Measurements from ENCODE around the gene KIAA0232.
"Not testable (repeated sequence)": the region's sequence is repeated elsewhere in the genome, so short reads cannot be mapped to it uniquely, and the experiment has no call there.

Gene KIAA0232

DNA sequence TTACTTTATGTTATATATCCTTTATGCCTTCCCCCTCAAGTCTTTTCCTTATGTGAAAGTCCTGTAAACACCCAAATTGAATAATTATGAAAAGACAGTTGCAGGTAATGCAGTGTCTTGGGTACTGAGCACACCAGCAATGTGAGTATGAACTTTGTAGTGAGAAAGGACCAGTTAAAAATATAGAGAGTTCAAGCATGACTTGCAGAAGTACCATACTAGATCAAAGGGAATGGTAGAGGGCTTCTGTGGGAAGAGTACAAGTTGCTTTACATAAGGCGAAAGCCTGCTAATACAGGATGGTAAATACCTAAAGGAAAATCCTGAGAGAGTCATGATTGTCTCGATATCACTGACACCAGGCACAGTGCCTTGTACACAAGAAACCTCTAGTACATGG lies 25.7 kb downstream of the KIAA0232 start:
- DNase-seq (ENCODE audit: low read depth in 2 of 2): no peak

DNA sequence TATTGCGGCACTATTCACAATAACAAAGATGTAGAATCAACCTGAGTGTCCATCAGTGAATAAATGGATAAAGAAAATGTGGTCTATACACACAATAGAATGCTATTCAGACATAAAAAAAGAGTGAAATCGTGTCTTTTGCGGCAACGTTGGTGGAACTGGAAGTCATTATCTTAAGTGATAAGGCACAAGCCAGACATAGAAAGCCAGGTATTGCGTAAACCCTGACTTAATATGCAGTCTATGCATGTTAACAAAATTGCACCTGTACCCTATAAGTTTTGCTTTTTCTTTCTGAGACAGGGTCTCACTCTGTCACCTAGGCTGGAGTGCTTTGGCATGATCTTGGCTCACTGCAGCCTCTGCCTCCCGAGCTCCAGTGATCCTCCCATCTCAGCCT lies 28.6 kb downstream of the KIAA0232 start:
- no peak for DNase-seq (ENCODE audit: low read depth in 2 of 2)

DNA sequence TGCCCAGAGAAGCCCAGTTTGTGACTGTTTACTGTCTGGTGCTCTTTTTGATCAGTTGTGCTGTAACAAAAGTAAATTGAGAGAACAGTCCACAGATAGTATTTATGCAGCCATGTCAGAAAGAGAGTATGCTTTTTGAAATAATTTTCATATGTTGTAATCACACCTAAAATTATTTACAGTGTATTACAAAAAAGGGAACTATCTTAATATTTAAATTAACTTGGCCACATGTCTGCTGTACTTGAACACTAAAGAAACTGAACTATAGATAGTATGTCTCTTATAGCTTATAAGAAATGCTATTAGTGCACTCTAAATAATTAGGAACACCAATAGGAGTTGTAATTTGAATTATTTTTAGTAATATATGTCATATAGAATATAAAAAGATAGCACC lies 30.2 kb downstream of the KIAA0232 start:
- no peak for DNase-seq (ENCODE audit: low read depth in 2 of 2)

DNA sequence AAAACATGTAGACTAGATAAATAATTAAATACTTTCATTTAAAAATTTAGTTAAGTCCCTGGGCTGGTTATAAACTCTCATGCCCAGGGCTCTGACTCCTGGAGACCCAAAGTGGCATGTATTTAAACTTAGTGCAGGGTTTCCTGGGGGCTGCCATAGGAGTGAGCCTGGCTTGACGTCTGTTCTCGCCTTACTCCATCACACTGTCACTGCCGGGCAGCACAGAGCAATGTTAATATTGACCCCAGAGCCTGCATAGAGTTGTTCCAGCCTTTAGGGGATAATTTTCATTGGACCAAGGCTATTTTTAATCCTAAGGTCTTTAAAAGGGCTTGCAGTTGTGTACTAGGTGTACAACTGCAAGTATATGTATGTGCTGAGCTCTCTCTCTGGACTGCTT lies 31.2 kb downstream of the KIAA0232 start:
- no peak for DNase-seq (ENCODE audit: low read depth in 2 of 2)

DNA sequence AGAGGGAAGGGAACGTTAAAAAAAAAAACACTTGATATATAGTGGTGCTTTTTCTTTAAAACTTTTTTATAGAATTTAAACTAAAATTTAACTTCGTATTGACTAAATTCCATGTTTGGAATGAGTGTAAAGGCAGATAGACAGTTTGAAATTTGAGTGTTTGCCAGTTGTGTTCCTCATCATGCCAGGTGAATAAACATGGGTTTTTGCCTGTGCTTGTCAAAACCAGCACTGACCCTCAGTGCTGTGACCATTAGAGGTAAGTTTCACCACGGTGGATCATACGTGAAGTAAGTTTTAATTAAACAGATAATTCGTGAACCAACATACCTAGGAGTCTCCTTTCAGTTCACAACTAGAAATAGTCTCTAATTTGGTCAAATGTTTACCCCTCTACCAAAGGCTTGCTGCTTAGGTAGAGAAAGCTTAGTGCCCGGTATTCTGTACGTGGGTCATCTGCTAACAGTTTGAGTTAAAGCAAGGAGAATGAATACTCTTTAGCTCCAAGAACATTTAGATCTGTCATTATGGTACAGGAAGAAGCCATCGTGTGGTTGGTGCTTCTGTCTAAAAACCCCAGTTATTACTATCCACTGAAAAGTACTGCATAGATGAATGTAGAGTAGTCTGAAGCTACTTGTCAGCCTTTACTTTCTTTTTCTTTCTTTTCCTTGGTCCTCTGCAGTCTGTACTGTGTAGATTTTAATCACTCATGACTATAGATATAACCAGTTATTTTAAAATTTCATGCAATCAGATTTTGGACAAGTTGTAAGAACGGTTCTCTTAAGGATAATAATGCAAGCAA lies 32.7 kb downstream of the KIAA0232 start:
- DNase-seq (ENCODE audit: low read depth in 2 of 2): no peak

DNA sequence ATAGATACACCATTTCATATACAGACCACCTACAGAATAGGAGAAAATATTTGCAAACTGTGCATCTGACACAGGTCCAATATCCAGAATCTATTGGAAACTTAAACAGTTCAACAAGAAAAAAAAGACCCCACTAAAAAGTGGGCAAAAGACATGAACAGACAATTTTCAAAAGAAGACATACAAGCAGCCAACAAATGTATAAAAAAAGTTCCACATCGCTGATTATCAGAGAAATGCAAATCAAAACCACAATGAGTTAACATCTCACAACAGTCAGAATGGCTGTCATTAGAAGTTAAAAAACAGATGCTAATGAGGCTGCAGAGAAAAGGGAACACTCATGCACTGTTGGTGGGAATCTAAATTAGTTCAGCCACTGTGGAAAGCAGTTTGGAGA lies 36.8 kb downstream of the KIAA0232 start:
- no peak for DNase-seq (ENCODE audit: low read depth in 2 of 2)

DNA sequence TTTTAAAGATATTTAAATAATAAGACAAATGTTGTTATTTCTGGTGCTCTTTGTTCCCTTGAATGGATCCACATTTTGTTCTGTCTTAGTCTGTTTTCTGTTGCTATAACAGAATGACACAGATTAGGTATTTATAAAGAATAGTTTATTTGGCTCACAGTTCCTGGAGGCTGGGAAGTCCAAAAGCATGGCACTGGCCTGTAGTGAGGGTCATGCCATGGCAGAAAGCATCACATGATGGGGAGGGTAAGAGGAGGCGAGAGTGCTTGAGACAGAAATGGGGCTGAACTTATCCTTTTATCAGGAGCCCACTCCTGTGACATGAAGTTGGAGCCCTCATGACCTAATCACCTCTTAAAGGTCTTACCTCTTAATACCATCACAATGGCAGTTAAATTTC lies 38.2 kb downstream of the KIAA0232 start:
- DNase-seq (ENCODE audit: low read depth in 2 of 2): no peak

DNA sequence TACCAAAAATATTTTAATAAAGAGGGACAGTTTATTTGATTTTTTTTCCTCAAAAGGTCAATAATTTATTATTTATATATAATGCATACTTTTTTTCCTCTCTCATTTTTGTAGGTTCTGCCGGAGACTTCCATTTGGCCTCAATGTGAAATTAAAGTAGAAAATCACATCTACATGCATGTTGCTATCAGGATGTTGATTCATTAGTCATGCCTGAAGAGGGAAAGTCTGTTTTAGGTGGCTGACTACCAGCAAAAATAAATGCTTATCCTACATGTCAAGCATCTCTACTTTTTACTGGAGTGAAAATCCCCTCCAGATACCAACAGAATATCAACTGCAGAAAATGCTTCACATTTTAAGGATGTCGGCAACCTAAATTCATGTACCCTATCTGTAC lies 41.5 kb downstream of the KIAA0232 start:
- DNase-seq (ENCODE audit: low read depth in 2 of 2): no peak

DNA sequence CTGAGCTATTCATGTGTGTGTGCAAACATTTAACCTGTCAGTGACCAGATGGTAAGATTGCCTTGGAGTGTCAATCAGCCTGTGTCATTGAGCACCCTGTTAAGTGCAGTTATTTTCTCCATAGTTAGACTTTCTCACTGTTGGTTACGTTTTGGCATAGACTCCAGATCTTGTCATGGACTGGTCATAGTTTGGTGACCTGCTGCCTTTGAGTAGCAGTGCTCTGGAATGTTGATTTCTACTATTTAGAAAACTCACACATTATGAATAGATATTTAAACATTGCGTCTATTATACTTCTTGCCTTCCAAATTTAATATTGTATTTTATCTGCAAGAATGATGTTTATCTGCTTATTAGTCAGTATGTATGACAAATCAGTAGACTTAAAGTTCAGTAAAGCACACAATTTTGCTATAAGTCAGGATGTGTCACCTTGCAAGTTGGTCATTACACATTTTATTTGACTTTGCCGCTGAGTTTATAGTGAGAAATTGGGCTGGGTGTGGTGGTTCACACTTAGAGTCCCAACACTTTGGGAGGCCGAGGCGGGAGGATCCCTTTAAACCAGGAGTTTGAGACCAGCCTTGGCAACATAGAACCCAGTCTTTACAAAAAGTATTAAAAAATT lies 42.4 kb downstream of the KIAA0232 start:
- no peak for DNase-seq (ENCODE audit: low read depth in 2 of 2)

DNA sequence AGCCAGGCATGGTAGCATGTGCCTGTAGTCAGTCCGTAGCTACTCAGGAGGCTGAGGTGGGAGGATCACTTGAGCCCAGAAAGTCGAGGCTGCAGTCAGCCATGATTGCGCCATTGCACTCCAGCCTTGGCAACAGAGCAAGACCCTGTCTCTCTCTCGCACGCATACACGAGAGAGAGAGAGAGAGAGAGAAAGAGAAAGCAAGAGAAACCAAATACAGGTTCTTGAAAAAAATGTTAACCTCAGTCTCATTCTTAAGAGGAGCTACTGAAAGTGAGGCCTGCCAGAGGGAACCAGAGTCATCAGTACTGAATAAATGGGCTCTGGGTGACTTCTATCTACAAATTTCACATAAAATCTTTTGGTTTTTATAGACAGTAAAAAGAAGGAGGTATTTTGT lies 42.9 kb downstream of the KIAA0232 start:
- DNase-seq (ENCODE audit: low read depth in 2 of 2): no peak

DNA sequence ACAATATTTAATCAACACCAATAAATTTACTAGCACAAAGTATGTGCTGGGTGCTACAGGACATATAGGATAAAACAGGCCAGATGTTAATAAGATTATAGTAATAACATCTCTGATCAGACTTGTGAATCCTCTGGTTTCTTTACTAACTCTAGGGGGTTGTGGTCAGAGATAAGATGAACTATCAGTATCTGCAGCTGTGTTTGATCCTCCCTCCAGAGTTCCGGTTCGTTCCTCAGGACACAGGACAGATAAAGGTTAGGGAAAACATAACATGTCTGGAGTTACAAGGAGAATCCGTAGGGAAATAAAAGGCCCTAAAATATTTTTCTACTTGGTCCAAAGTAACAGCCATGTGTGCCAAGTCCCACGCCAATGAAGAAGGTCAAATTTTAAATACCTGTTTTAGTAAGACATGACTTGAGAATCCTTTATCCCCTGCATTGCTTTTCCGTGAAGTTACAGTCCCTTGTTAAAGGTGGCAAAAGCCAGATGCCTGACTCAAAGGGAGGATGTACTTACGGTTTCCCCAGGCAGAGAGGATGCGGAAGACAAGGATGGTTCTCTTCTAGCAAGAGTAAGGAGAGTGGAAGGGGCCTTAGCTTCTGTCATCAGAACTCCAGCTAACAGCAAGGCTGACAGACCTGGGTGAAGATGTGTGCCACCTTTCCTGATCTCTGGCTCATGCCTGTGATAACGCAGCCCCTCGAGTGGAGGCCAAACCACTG lies 44.4 kb downstream of the KIAA0232 start:
- DNase-seq (ENCODE audit: low read depth in 2 of 2): no peak

DNA sequence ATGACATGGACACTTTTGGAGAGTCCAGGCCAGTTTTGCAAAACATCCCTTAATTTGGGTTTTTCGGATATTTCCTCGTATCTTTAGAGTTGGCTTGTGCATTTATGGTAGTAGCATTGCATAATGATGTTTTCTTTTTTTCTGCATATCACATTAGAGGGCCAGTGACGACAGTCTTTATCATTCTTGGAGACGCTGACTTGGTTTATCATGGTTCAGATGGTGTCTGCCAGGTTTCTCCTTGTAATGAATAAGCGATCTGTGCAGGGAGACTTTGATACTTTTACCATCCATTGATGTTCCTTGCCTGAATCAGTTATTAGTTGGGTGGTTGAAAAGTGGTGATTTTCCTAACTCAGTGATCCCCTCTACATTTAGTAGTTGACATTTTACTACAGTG lies 46.6 kb downstream of the KIAA0232 start:
- no peak for DNase-seq (ENCODE audit: low read depth in 2 of 2)

DNA sequence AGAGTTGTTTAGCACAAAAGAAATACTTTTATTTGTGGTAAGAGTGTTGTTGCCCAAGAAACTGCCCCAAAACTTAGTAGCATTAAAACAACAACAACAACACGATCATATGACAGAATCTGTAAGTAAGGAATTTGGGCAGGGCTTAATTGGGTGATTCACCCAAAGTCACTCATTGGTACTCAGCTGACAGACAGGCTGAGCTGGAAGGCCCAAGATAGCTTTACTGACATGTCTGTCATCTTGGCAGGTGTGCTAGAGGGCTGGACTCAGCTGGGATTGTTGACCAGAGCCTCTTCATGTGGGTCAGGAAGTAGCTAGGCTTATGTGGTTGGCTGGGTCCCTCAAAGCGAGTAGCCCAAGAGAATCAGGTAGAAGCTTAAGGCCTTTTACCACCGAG lies 52.3 kb downstream of the KIAA0232 start:
- DNase-seq (ENCODE audit: low read depth in 2 of 2): no peak

DNA sequence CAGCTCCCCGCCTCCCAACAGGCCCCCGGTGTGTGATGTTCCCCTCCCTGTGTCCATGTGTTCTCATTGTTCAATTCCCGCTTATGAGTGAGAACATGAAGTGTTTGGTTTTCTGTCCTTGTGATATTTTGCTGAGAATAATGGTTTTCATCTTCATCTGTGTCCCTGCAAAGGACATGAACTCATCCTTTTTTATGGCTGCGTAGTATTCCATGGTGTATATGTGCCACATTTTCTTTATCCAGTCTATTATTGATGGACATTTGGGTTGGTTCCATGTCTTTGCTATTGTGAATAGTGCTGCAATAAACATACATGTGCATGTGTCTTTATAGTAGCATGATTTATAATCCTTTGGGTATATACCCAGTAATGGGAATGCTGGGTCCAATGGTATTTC lies 53.1 kb downstream of the KIAA0232 start:
- not testable (repeated sequence) for DNase-seq (ENCODE audit: low read depth in 2 of 2)

DNA sequence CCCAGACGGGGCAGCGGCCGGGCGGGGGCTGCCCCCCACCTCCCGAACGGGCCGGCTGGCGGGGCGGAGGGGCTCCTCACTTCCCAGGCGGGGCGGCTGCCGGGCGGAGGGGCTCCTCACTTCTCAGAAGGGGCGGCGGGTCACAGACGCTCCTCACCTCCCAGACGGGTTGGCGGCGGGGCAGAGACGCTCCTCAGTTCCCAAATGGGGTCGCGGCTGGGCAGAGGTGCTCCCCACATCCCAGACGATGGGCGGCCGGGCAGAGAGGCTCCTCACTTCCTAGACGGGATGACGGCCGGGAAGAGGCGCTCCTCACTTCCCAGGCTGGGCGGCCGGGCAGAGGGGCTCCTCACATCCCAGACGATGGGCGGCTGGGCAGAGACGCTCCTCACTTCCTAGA lies 54.6 kb downstream of the KIAA0232 start:
- DNase-seq (ENCODE audit: low read depth in 2 of 2): not testable (repeated sequence)

DNA sequence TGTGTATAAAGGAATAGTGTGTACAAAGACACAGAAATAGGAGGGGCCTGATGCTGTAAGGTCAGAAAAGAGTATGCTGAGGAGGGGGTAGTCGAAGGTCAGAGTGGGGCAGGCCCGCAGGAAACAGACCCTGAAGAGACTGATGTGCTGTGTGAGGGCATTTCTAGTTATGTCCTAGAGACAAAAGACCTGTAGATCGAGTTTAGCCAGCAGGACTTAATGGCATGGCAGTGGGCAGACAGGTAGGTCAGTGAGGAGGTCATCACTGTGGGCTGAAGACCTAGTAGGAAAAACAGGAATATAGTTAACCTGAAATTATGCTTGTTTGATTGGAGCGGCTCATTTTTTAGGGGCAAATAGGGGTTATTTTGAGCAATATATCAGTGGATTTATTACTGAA lies 57.1 kb downstream of the KIAA0232 start:
- DNase-seq (ENCODE audit: low read depth in 2 of 2): no peak

DNA sequence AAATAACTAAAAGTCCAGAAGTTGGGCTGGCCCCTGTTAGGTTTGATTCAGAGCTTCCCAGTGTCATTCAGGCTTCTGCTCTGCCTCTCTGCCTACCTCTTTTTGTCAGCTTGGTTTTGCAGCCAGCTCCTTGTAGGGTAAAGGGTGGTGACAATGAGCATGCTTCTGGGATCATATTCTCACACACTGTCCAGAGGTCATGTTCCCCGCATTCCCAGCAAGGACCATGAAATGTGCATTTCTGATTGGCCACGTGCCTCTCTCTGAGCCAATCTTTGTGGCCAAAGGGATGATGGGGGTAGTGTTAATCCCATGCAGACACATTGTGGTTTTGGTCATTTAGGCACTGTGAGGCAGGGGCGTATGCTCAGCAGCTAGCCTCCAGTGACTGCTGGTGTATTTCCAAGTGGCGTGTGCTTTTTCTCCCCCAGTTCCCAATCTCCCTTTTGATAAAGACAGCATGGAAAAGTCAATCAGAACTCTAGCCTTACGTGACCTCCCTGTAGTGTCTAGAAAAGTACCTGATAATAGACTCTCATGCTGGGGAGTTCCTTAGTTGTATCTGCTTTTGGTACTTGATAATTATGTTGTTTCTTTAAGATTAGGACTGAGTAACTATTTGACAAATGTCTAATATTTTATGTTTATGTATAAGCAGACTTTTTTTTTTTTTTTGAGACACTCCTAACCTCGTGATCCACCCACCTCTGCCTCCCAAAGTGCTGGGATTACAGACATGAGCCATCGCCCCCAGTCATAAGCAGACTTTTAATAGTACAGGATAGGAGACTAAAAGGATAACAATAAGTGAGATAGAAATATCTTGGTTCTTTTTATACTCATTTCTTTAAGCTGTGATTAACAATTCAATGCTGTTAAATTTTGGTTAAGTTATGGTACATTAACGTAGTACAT lies 57.8 kb downstream of the KIAA0232 start:
- DNase-seq (ENCODE audit: low read depth in 2 of 2): no peak

DNA sequence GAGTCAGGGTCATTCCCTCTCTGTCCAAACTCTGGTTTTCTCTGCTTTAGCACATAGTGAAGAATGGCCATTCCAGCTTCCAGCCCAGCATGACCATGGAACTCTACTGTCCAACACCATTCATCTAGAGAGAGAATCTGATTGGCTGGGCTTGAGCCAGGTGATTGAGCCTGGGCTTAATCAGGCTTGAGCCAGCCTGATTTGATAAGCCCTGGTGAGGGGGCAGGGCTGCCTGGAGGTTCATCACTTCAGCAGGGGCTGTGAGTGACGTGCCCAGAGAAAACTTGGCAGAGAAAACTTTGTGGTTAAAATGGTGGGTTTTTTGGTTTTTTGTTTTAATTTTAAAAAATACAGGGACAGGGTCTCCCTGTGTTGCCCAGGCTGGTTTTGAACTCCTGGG lies 62.5 kb downstream of the KIAA0232 start:
- DNase-seq (ENCODE audit: low read depth in 2 of 2): no peak

DNA sequence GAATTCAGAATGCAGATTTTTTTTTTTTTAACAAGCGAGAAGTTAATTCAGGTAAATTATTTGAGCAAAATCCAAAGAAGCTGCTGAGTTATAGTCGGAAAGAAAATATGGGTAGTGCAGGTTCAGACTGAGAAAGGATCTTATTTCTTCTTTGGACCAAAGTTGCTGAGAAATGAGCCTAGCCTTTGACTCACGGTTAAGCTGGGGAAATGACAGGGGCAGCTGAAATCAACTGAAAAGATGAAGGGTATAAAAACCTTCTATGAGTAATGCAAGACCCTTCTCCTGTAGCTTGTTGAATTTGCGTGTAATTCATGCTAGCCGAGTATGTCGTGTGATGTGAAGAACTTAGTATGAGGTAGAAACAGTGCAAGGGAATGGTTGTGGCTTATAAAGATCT lies 63.0 kb downstream of the KIAA0232 start:
- no peak for DNase-seq (ENCODE audit: low read depth in 2 of 2)

DNA sequence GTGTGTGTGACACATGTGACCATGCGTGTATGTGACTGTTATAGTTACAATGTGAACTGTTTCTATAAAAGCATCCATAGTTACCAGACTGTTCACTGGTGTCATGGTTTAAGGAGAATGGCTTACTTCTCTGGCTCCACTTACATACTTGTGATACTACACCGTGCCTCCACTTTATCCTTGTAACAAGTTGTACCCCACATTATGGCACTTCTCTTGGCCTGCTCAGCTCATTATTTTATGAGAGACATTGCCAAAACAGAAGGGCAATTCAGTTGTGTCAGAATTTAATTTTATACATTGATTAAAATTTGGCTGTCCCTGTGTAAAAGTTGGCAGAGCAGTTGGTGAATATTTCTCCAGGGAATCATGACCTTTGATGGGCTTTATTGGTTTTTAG lies 64.7 kb downstream of the KIAA0232 start:
- DNase-seq (ENCODE audit: low read depth in 2 of 2): no peak

DNA sequence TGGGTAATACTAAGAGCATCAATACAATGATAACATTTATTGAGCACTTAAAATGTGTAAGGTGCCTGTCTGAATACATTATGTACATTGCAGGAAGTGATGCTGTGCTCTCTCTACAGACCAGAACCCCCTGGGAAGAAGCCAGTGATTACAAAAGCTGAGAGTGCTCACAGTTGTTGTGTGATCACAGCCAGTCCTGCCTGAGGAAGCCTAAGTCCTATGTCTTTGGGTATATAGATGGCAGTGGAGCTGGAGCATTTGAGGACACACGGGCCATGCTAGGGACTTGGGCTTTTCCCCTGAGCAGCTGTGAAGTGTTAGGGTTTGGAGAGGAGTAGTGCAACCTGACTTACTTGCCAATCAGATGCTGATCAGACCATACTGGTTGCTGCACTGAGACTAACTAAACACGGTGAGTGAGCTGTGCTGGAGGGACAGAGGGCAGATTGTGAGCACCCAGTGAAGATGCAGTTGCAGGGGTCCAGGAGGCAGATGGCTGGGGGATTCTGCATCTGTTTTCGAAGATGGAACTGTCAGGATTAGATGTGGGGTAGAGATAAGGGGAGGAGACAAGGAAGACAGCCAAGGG lies 66.3 kb downstream of the KIAA0232 start:
- DNase-seq (ENCODE audit: low read depth in 2 of 2): no peak

DNA sequence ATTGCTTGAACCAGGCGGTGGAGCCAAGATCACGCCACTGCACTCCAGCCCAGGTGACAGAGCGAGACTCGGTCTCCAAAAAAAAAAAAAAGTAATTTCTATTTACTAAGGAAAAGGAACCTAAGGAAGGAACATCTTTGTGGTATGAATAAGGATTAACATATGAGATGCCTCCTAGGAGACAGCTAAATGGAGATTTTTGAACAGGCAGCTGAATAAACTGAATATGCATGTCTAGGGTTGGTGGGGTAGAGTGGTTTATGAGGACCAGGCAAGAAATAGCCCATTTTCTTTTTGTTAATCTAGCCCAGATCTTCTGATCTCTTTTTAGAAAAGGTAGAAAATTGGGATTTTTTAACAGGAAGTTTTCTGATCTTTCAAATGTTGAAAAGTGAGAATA lies 67.2 kb downstream of the KIAA0232 start:
- no peak for DNase-seq (ENCODE audit: low read depth in 2 of 2)
